HepG2 (cell line): ENCODE results near the gene SLC6A7. TPM values are rescaled to one million over a fixed set of nuclear protein-coding genes. Genes with fewer than 3 reads are reported as not detected.

Source experiments
- ARHGAP35 ChIP-seq: sonication (generic); formaldehyde crosslinking; IDR thresholded peaks from 2 replicates; pipeline ENCODE4 v1.9.0; 2022; ENCODE audit warnings: mild to moderate bottlenecking, inconsistent platforms, moderate library complexity, missing genetic modification reagents, borderline replicate concordance
- ASH2L ChIP-seq: fragments of 300-600, 200-600 bp; sonication (generic); IDR thresholded peaks from 2 replicates; pipeline ENCODE4 v1.7.0; 2017; ENCODE audit warnings: low read depth, mild to moderate bottlenecking, moderate library complexity, mixed read lengths, low read length; ENCODE audit not compliant: insufficient read length
- FOXA1 ChIP-seq, 2 experiments: fragments of 450-650 bp in 1 of 2; sonication (generic) in 1 of 2; formaldehyde crosslinking in 1 of 2; IDR thresholded peaks; 2 replicates each; pipeline versions ENCODE4 v1.4.0 to v1.6.1; 2016 to 2020; ENCODE audit warnings: missing genetic modification reagents in 1 of 2
- GATAD1 ChIP-seq: IDR thresholded peaks from 2 replicates; pipeline ENCODE4 v1.6.1; 2016; ENCODE audit warnings: missing genetic modification reagents, missing compliant biosample characterization
- IRF2 ChIP-seq: IDR thresholded peaks from 2 replicates; pipeline ENCODE4 v1.6.1; 2018; ENCODE audit warnings: missing genetic modification reagents, missing compliant biosample characterization
- LCORL ChIP-seq, 2 experiments: fragments of 450-650 bp in 1 of 2; sonication (generic) in 1 of 2; formaldehyde crosslinking in 1 of 2; IDR thresholded peaks; 2 replicates each; pipeline versions ENCODE4 v1.5.0 to v1.6.1; 2017 to 2020; ENCODE audit warnings: antibody characterized with exemption in 1 of 2, missing genetic modification reagents in 1 of 2
- NFE2L2 ChIP-seq: fragments of 150-350 bp; IDR thresholded peaks from 2 replicates; pipeline ENCODE4 v1.6.1; 2014; ENCODE audit warnings: low read length
- NONO ChIP-seq, 2 experiments: fragments of 450-650 bp in 1 of 2; sonication (generic) in 1 of 2; formaldehyde crosslinking in 1 of 2; IDR thresholded peaks in 1 of 2; conservative IDR thresholded peaks in 1 of 2; 2 replicates each; pipeline versions ENCODE4 v1.6.1 to v1.8.0; 2017 to 2022; ENCODE audit warnings: mild to moderate bottlenecking in 1 of 2, missing genetic modification reagents in 1 of 2, moderate library complexity in 1 of 2
- SKIL ChIP-seq: sonication (generic); formaldehyde crosslinking; IDR thresholded peaks from 2 replicates; pipeline ENCODE4 v1.8.0; 2022; ENCODE audit warnings: missing genetic modification reagents, mild to moderate bottlenecking, moderate library complexity, borderline replicate concordance
- SOX5 ChIP-seq: IDR thresholded peaks from 2 replicates; pipeline ENCODE4 v1.6.1; 2016; ENCODE audit warnings: borderline replicate concordance
- polyA plus RNA-seq, 8 experiments: library from polyadenylated mRNA; depleted of rRNA in 3 of 8; stranded (reverse) in 7 of 8; unstranded in 1 of 8; fragments of >200 nt; fragmentation: Illumina TruSeq in 4 of 8; extraction: Trizol in 4 of 8; gene quantifications; 2 replicates each; pipeline versions ENCODE4 v1.2.1 to v1.2.3, GENCODE V29; 2011 to 2016; ENCODE audit warnings: low read depth in 4 of 8, missing spikeins in 1 of 8, mixed read lengths in 1 of 8; ENCODE audit not compliant: insufficient read depth in 1 of 8
- total RNA-seq, 5 experiments: library from RNA; depleted of rRNA; stranded (reverse); fragments of >200 nt; fragmentation: Illumina TruSeq; extraction: Trizol; gene quantifications; 2 replicates each; pipeline ENCODE4 v1.2.3, GENCODE V29; 2016; ENCODE audit warnings: low read depth in 1 of 5
- TF ChIP-seq, protein P1 (sequence below): sonication (generic); formaldehyde crosslinking; IDR thresholded peaks from 2 replicates; pipeline ENCODE4 v1.9.0; 2021; ENCODE audit warnings: missing genetic modification reagents, mild to moderate bottlenecking, borderline replicate concordance
- TF ChIP-seq, protein P2 (sequence below): IDR thresholded peaks from 2 replicates; pipeline ENCODE4 v1.6.1; 2018; ENCODE audit warnings: missing genetic modification reagents, mild to moderate bottlenecking, missing compliant biosample characterization
- TF ChIP-seq, protein P3 (sequence below): sonication (generic); formaldehyde crosslinking; IDR thresholded peaks from 2 replicates; pipeline ENCODE4 v1.5.1; 2020; ENCODE audit warnings: missing genetic modification reagents, mild to moderate bottlenecking, borderline replicate concordance

Gene SLC6A7
- total and polyA plus RNA-seq, 2 of the 13 experiments (the other 11 are each of a cell fraction or from before 2014, with no cell fraction given), result not detected

- TF ChIP-seq NONO (IDR thresholded peaks at IDR 0.05) (no peak), NONO (CRISPR knock-in tag; conservative IDR thresholded peaks at IDR 0.05) (0 out of 2 replicates have a peak, but pooled peaks have one; percentile 46), ASH2L (peak; percentile 34), ARHGAP35 (CRISPR knock-in tag) (0 out of 2 replicates have a peak, but pooled peaks have one; percentile 3), NFE2L2 (no peak), FOXA1 (IDR thresholded peaks at IDR 0.05) (no peak), FOXA1 (CRISPR knock-in tag; IDR thresholded peaks at IDR 0.05) (peak; percentile 74), GATAD1 (0 out of 2 replicates have a peak, but pooled peaks have one; percentile 9), SOX5 (peak; percentile 91), IRF2 (CRISPR knock-in tag) (peak; percentile 68), LCORL (IDR thresholded peaks at IDR 0.05) (no peak), LCORL (CRISPR knock-in tag; IDR thresholded peaks at IDR 0.05) (peak; percentile 79), SKIL (CRISPR knock-in tag) (peak; percentile 43; the same call in 1 of the 2 replicates)
- TF ChIP-seq, protein P1, sequence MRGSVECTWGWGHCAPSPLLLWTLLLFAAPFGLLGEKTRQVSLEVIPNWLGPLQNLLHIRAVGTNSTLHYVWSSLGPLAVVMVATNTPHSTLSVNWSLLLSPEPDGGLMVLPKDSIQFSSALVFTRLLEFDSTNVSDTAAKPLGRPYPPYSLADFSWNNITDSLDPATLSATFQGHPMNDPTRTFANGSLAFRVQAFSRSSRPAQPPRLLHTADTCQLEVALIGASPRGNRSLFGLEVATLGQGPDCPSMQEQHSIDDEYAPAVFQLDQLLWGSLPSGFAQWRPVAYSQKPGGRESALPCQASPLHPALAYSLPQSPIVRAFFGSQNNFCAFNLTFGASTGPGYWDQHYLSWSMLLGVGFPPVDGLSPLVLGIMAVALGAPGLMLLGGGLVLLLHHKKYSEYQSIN (CRISPR knock-in tag), result no peak
- TF ChIP-seq, protein P2, sequence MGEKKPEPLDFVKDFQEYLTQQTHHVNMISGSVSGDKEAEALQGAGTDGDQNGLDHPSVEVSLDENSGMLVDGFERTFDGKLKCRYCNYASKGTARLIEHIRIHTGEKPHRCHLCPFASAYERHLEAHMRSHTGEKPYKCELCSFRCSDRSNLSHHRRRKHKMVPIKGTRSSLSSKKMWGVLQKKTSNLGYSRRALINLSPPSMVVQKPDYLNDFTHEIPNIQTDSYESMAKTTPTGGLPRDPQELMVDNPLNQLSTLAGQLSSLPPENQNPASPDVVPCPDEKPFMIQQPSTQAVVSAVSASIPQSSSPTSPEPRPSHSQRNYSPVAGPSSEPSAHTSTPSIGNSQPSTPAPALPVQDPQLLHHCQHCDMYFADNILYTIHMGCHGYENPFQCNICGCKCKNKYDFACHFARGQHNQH (CRISPR knock-in tag), result peak; percentile 84
- TF ChIP-seq, protein P3, sequence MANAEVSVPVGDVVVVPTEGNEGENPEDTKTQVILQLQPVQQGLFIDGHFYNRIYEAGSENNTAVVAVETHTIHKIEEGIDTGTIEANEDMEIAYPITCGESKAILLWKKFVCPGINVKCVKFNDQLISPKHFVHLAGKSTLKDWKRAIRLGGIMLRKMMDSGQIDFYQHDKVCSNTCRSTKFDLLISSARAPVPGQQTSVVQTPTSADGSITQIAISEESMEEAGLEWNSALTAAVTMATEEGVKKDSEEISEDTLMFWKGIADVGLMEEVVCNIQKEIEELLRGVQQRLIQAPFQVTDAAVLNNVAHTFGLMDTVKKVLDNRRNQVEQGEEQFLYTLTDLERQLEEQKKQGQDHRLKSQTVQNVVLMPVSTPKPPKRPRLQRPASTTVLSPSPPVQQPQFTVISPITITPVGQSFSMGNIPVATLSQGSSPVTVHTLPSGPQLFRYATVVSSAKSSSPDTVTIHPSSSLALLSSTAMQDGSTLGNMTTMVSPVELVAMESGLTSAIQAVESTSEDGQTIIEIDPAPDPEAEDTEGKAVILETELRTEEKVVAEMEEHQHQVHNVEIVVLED, result no peak
Observed at GRCh38 chr5:150142959-150143349, 46.9 kb upstream of the SLC6A7 start (continued).
